HepG2 (cell line): ENCODE measurements around the gene CTSD. TPM values are rescaled to one million over a fixed set of nuclear protein-coding genes. Genes with fewer than 3 reads are reported as not detected.

ENCODE experiments used
- ARNT2 ChIP-seq: sonication (generic); formaldehyde crosslinking; IDR thresholded peaks from 2 replicates; pipeline ENCODE4 v1.8.0; 2022; ENCODE audit warnings: mild to moderate bottlenecking, low read depth, missing genetic modification reagents, moderate library complexity
- ARNTL ChIP-seq: sonication (generic); formaldehyde crosslinking; IDR thresholded peaks from 2 replicates; pipeline ENCODE4 v1.4.0; 2020; ENCODE audit warnings: mild to moderate bottlenecking, missing genetic modification reagents
- ATF7-NPFF ChIP-seq: sonication (generic); formaldehyde crosslinking; IDR thresholded peaks from 2 replicates; pipeline ENCODE4 v1.8.1; 2023; ENCODE audit warnings: mild to moderate bottlenecking, low read depth, missing genetic modification reagents, moderate library complexity
- DR1 ChIP-seq: sonication (generic); formaldehyde crosslinking; IDR thresholded peaks from 2 replicates; pipeline ENCODE4 v1.8.0; 2021; ENCODE audit warnings: mild to moderate bottlenecking, missing genetic modification reagents, inconsistent platforms
- FOSL2 ChIP-seq: sonication (generic); formaldehyde crosslinking; IDR thresholded peaks from 2 replicates; pipeline ENCODE4 v1.4.0; 2020; ENCODE audit warnings: missing genetic modification reagents
- KAT8 ChIP-seq: IDR thresholded peaks from 2 replicates; pipeline ENCODE4 v1.6.1; 2016; ENCODE audit warnings: missing genetic modification reagents, missing compliant biosample characterization
- MAFG ChIP-seq: sonication (generic); formaldehyde crosslinking; IDR thresholded peaks from 2 replicates; pipeline ENCODE4 v1.5.1; 2020; ENCODE audit warnings: mild to moderate bottlenecking, missing genetic modification reagents
- MBD4 ChIP-seq: IDR thresholded peaks from 2 replicates; pipeline ENCODE4 v1.6.1; 2012; ENCODE audit warnings: low read length, inconsistent platforms, borderline replicate concordance
- MYC ChIP-seq: sonication (generic); formaldehyde crosslinking; IDR thresholded peaks from 2 replicates; pipeline ENCODE4 v1.9.0; 2021; ENCODE audit warnings: missing genetic modification reagents, borderline replicate concordance
- NRL ChIP-seq: sonication (generic); formaldehyde crosslinking; IDR thresholded peaks from 2 replicates; pipeline ENCODE4 v1.5.0; 2020; ENCODE audit warnings: missing genetic modification reagents, mild to moderate bottlenecking, moderate library complexity, borderline replicate concordance
- REXO4 ChIP-seq: sonication (generic); formaldehyde crosslinking; IDR thresholded peaks from 2 replicates; pipeline ENCODE4 v1.8.0; 2022; ENCODE audit warnings: missing genetic modification reagents, mild to moderate bottlenecking, borderline replicate concordance
- TEAD3 ChIP-seq: optimal IDR thresholded peaks from 2 replicates; pipeline ENCODE3; 2016; ENCODE audit warnings: borderline replicate concordance
- THYN1 ChIP-seq: sonication (generic); formaldehyde crosslinking; IDR thresholded peaks from 2 replicates; pipeline ENCODE4 v1.8.1; 2023; ENCODE audit warnings: low read depth, mild to moderate bottlenecking, moderate library complexity, missing genetic modification reagents, borderline replicate concordance
- TOPORS ChIP-seq: sonication (generic); formaldehyde crosslinking; IDR thresholded peaks from 2 replicates; pipeline ENCODE4 v1.8.0; 2023; ENCODE audit warnings: mild to moderate bottlenecking, missing genetic modification reagents
- YEATS2 ChIP-seq: sonication (generic); formaldehyde crosslinking; IDR thresholded peaks from 2 replicates; pipeline ENCODE4 v1.4.0; 2020; ENCODE audit warnings: missing genetic modification reagents, borderline replicate concordance
- ZNF12 ChIP-seq: sonication (generic); formaldehyde crosslinking; IDR thresholded peaks from 2 replicates; pipeline ENCODE4 v1.5.0; 2020; ENCODE audit warnings: missing genetic modification reagents
- ZNF160 ChIP-seq: sonication (generic); formaldehyde crosslinking; IDR thresholded peaks from 2 replicates; pipeline ENCODE4 v1.8.0; 2022; ENCODE audit warnings: mild to moderate bottlenecking, inconsistent platforms, missing genetic modification reagents
- ZNF205 ChIP-seq: IDR thresholded peaks from 2 replicates; pipeline ENCODE4 v1.6.1; 2018; ENCODE audit warnings: missing biosample characterization, missing genetic modification reagents
- ZNF331 ChIP-seq: sonication (generic); formaldehyde crosslinking; IDR thresholded peaks from 2 replicates; pipeline ENCODE4 v1.4.0; 2020; ENCODE audit warnings: missing genetic modification reagents
- ZNF33A ChIP-seq: sonication (generic); formaldehyde crosslinking; IDR thresholded peaks from 2 replicates; pipeline ENCODE4 v1.5.1; 2020; ENCODE audit warnings: missing genetic modification reagents, mild to moderate bottlenecking, moderate library complexity, borderline replicate concordance
- ZNF501 ChIP-seq: sonication (generic); formaldehyde crosslinking; IDR thresholded peaks from 2 replicates; pipeline ENCODE4 v1.5.1; 2020; ENCODE audit warnings: mild to moderate bottlenecking, moderate library complexity, missing genetic modification reagents
- ZNF546 ChIP-seq: sonication (generic); formaldehyde crosslinking; conservative IDR thresholded peaks from 2 replicates; pipeline ENCODE4 v1.8.1; 2023; ENCODE audit warnings: mild to moderate bottlenecking, missing genetic modification reagents
- ZNF567 ChIP-seq: sonication (generic); formaldehyde crosslinking; IDR thresholded peaks from 2 replicates; pipeline ENCODE4 v1.8.1; 2023; ENCODE audit warnings: mild to moderate bottlenecking, missing genetic modification reagents, borderline replicate concordance
- ZNF776 ChIP-seq: sonication (generic); formaldehyde crosslinking; IDR thresholded peaks from 2 replicates; pipeline ENCODE4 v1.4.0; 2020; ENCODE audit warnings: mild to moderate bottlenecking, missing genetic modification reagents
- ZNF792 ChIP-seq: IDR thresholded peaks from 2 replicates; pipeline ENCODE4 v1.6.1; 2016
- polyA plus RNA-seq, 8 experiments: library from polyadenylated mRNA; depleted of rRNA in 3 of 8; stranded (reverse) in 7 of 8; unstranded in 1 of 8; fragments of >200 nt; fragmentation: Illumina TruSeq in 4 of 8; extraction: Trizol in 4 of 8; gene quantifications; 2 replicates each; pipeline versions ENCODE4 v1.2.1 to v1.2.3, GENCODE V29; 2011 to 2016; ENCODE audit warnings: low read depth in 4 of 8, missing spikeins in 1 of 8, mixed read lengths in 1 of 8; ENCODE audit not compliant: insufficient read depth in 1 of 8
- total RNA-seq, 5 experiments: library from RNA; depleted of rRNA; stranded (reverse); fragments of >200 nt; fragmentation: Illumina TruSeq; extraction: Trizol; gene quantifications; 2 replicates each; pipeline ENCODE4 v1.2.3, GENCODE V29; 2016; ENCODE audit warnings: low read depth in 1 of 5
- TF ChIP-seq, protein P1 (sequence below): IDR thresholded peaks from 2 replicates; pipeline ENCODE4 v1.6.1; 2016; ENCODE audit warnings: missing compliant biosample characterization, missing genetic modification reagents, borderline replicate concordance
- TF ChIP-seq, protein P2 (sequence below): sonication (generic); formaldehyde crosslinking; IDR thresholded peaks from 2 replicates; pipeline ENCODE4 v1.5.0; 2020; ENCODE audit warnings: mild to moderate bottlenecking, missing genetic modification reagents

CTSD gene
- total and polyA plus RNA-seq, 2 of the 13 experiments (the other 11 are each of a cell fraction or from before 2014, with no cell fraction given) = 143 to 230 TPM

DNA sequence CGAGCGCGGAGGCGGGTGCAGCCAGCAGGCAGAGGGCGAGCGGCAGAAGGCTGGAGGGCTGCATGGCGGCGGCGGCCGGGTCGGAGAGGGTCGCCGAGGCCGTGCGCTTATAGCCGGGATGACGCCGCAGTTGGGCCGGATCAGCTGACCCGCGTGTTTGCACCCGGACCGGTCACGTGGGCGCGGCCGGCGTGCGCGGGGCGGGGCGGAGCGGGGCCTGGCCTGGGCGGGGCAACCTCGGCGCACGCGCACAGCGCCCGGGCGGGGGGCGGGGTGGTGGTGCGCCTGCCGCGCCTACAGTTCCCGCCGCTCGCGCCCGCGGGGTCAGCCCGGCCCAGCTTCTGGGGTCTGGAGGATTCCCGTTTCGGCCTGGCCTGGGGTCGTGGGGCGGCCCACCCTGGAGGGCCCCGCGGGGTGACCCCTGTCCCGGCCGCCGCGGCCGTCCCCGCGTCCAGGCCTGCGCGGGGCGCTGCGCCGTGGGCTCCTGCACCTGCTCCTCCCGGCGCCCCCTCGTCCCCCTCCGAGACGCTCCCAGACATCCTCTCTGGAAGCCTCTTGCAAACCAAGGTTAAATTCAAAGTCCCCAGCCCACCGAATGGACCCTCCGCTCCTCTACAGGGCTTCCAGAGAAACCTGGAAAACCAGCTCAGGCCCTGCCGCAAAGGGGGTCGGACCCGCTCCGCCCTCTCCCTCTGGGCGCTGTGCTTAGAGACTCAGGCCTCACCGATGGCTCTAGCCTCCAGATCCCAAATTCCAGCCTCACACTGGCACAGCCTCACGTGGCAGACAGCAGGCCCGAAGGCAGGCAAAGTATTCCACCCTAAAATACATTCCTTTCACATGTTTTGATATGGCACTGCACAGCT is at the start of gene CTSD (continued):
- TF ChIP-seq ARNTL (CRISPR knock-in tag) = 0 out of 2 replicates have a peak, but pooled peaks have one; percentile 58
- peak; percentile 29 for TF ChIP-seq TEAD3 (CRISPR knock-in tag)
- peak; percentile 81; the same call in 1 of the 2 replicates for TF ChIP-seq ZNF501 (CRISPR knock-in tag)
- TF ChIP-seq ZNF567 = no peak
- TF ChIP-seq ZNF331 (CRISPR knock-in tag) = no peak
- no peak for TF ChIP-seq MAFG (CRISPR knock-in tag)
- TF ChIP-seq KAT8 (CRISPR knock-in tag) = peak; percentile 42; the same call in 1 of the 2 replicates
- TF ChIP-seq, protein P1, sequence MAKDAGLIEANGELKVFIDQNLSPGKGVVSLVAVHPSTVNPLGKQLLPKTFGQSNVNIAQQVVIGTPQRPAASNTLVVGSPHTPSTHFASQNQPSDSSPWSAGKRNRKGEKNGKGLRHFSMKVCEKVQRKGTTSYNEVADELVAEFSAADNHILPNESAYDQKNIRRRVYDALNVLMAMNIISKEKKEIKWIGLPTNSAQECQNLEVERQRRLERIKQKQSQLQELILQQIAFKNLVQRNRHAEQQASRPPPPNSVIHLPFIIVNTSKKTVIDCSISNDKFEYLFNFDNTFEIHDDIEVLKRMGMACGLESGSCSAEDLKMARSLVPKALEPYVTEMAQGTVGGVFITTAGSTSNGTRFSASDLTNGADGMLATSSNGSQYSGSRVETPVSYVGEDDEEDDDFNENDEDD (CRISPR knock-in tag) = peak; percentile 60; the same call in 1 of the 2 replicates
- no peak for TF ChIP-seq THYN1 (CRISPR knock-in tag)
- 0 out of 2 replicates have a peak, but pooled peaks have one; percentile 30 for TF ChIP-seq ZNF160 (CRISPR knock-in tag)
- TF ChIP-seq REXO4 = peak; percentile 37; the same call in 1 of the 2 replicates
- TF ChIP-seq MYC = peak; percentile 50; the same call in 1 of the 2 replicates
- no peak for TF ChIP-seq ZNF33A
- TF ChIP-seq, protein P2, sequence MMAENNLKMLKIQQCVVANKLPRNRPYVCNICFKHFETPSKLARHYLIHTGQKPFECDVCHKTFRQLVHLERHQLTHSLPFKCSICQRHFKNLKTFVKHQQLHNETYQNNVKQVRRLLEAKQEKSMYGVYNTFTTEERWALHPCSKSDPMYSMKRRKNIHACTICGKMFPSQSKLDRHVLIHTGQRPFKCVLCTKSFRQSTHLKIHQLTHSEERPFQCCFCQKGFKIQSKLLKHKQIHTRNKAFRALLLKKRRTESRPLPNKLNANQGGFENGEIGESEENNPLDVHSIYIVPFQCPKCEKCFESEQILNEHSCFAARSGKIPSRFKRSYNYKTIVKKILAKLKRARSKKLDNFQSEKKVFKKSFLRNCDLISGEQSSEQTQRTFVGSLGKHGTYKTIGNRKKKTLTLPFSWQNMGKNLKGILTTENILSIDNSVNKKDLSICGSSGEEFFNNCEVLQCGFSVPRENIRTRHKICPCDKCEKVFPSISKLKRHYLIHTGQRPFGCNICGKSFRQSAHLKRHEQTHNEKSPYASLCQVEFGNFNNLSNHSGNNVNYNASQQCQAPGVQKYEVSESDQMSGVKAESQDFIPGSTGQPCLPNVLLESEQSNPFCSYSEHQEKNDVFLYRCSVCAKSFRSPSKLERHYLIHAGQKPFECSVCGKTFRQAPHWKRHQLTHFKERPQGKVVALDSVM (CRISPR knock-in tag) = 0 out of 2 replicates have a peak, but pooled peaks have one; percentile 37
- 0 out of 2 replicates have a peak, but pooled peaks have one; percentile 43 for TF ChIP-seq ATF7-NPFF (CRISPR knock-in tag)
- peak; percentile 44; the same call in 1 of the 2 replicates for TF ChIP-seq YEATS2 (CRISPR knock-in tag)
- TF ChIP-seq ARNT2 (CRISPR knock-in tag) = peak; percentile 70
- TF ChIP-seq ZNF776 = peak; percentile 43; the same call in 1 of the 2 replicates
- no peak for TF ChIP-seq ZNF205
- peak; percentile 2; the same call in 1 of the 2 replicates for TF ChIP-seq TOPORS (CRISPR knock-in tag)
- peak; percentile 32; the same call in 1 of the 2 replicates for TF ChIP-seq ZNF12 (CRISPR knock-in tag)
- peak; percentile 24; the same call in 1 of the 2 replicates for TF ChIP-seq NRL (CRISPR knock-in tag)
- TF ChIP-seq ZNF792 (CRISPR knock-in tag) = no peak
- 0 out of 2 replicates have a peak, but pooled peaks have one; percentile 46 for TF ChIP-seq ZNF546
- no peak for TF ChIP-seq MBD4
- no peak; the same call in 1 of the 2 replicates for TF ChIP-seq DR1 (CRISPR knock-in tag)
- peak; percentile 30; the same call in 1 of the 2 replicates for TF ChIP-seq FOSL2 (CRISPR knock-in tag)
